GM12878 (cell line): ENCODE results near the gene GAD2. TPM values are rescaled to one million over a fixed set of nuclear protein-coding genes. Genes with fewer than 3 reads are reported as not detected.

Source experiments
- ATAC-seq: fragments of 200-7000 bp; cut with Tn5 transposase; 3 replicates; pipeline ENCODE4 v1.9.1; 2020; ENCODE audit warnings: mild to moderate bottlenecking, moderate library complexity
- BruUV-seq: library from RNA; stranded (reverse); fragments of 400-500 nt; replicated peaks from 2 replicates; lab custom pipeline; 2021; lab: Mats Ljungman, UMichigan
- CTCF ChIA-PET: fragments of 300-600 bp; sonication (Branson Sonifier 250); formaldehyde crosslinking; extraction: SDS; loops from one replicate; lab custom pipeline; 2021; ENCODE audit warnings: inconsistent platforms; lab: Yijun Ruan, JAX
- POLR2A ChIA-PET: fragments of 350-600 bp; formaldehyde crosslinking; extraction: SDS; loops from one replicate; lab custom pipeline; 2021; ENCODE audit warnings: inconsistent platforms; lab: Charles Lee
- RAD21 ChIA-PET: fragments of 300-600 bp; sonication (Branson Sonifier 250); formaldehyde crosslinking; loops from one replicate; lab custom pipeline; 2023; ENCODE audit warnings: antibody characterized with exemption; ENCODE audit not compliant: unreplicated experiment; lab: Charles Lee
- SMC1A ChIA-PET: fragments of 300-600 bp; sonication (Branson Sonifier 250); formaldehyde crosslinking; loops from one replicate; lab custom pipeline; 2023; ENCODE audit not compliant: unreplicated experiment, uncharacterized antibody; lab: Charles Lee
- DNase-seq: peaks from one replicate; pipeline ENCODE4 v3.0.0-alpha.2; 2011; ENCODE audit warnings: low read depth, low spot score
- FAIRE-seq: peaks from 3 replicates; lab custom pipeline; 2011; peaks lifted over from hg19 to GRCh38; lab: Jason Lieb, UNC
- H2AFZ ChIP-seq: 2 replicates; pipeline ENCODE4 v1.6.0; 2011; ENCODE audit warnings: low read depth, low read length, control low read depth; ENCODE audit not compliant: control insufficient read depth
- H3K27ac ChIP-seq: 2 replicates; pipeline ENCODE4 v1.5.1; 2011; ENCODE audit warnings: control low read depth; ENCODE audit not compliant: control insufficient read depth, insufficient read depth
- H3K27me3 ChIP-seq, 2 experiments: replicated peaks in 1 of 2; 2 replicates each; pipeline versions ENCODE4 v1.6.0 to v1.6.1; 2011; ENCODE audit warnings: low read length in 1 of 2; ENCODE audit not compliant: control insufficient read depth in 2 of 2, insufficient read depth in 2 of 2
- H3K36me3 ChIP-seq, 2 experiments: 2 replicates each; pipeline ENCODE4 v1.5.1; 2011; ENCODE audit warnings: low read length in 1 of 2; ENCODE audit not compliant: control insufficient read depth in 2 of 2, insufficient read depth in 2 of 2
- H3K4me1 ChIP-seq: 2 replicates; pipeline ENCODE4 v1.6.1; 2011; ENCODE audit warnings: mild to moderate bottlenecking, low read length, moderate library complexity, mixed read lengths; ENCODE audit not compliant: control insufficient read depth, insufficient read depth
- H3K4me2 ChIP-seq: 2 replicates; pipeline ENCODE4 v1.6.0; 2011; ENCODE audit warnings: control low read depth; ENCODE audit not compliant: control insufficient read depth, insufficient read depth
- H3K4me3 ChIP-seq: fragments of 200-600 bp; sonication (generic); 2 replicates; pipeline ENCODE4 v1.5.1; 2016
- H3K79me2 ChIP-seq: 2 replicates; pipeline ENCODE4 v1.6.0; 2011; ENCODE audit warnings: low read length; ENCODE audit not compliant: control insufficient read depth, insufficient read depth
- H3K9ac ChIP-seq: 2 replicates; pipeline ENCODE4 v1.8.0; 2011; ENCODE audit warnings: low read length, control low read depth, mixed read lengths; ENCODE audit not compliant: control insufficient read depth, insufficient read depth
- H3K9me3 ChIP-seq: replicated peaks from 3 replicates; pipeline ENCODE4 v1.5.1; 2011; ENCODE audit warnings: mild to moderate bottlenecking, low read length; ENCODE audit not compliant: control insufficient read depth, insufficient read depth
- H4K20me1 ChIP-seq: 2 replicates; pipeline ENCODE4 v1.6.0; 2011; ENCODE audit not compliant: control insufficient read depth, insufficient read depth
- ATF7 ChIP-seq: fragments of 450-650 bp; IDR thresholded peaks from 2 replicates; pipeline ENCODE4 v1.6.1; 2016; ENCODE audit warnings: low read depth, mild to moderate bottlenecking
- BACH1 ChIP-seq: fragments of 450-650 bp; IDR thresholded peaks from 2 replicates; pipeline ENCODE4 v1.6.1; 2017; ENCODE audit warnings: mild to moderate bottlenecking, borderline replicate concordance
- CBX5 ChIP-seq: sonication (generic); IDR thresholded peaks from 2 replicates; pipeline ENCODE4 v1.6.1; 2016; ENCODE audit warnings: low read depth, moderate library complexity, mild to moderate bottlenecking, inconsistent platforms
- CREM ChIP-seq: IDR thresholded peaks from 2 replicates; pipeline ENCODE4 v1.6.1; 2014; ENCODE audit warnings: antibody characterized with exemption, low read depth
- DPF2 ChIP-seq: fragments of 450-650 bp; IDR thresholded peaks from 2 replicates; pipeline ENCODE4 v1.6.1; 2017; ENCODE audit warnings: mild to moderate bottlenecking
- HDAC6 ChIP-seq: fragments of 200-600 bp; sonication (generic); IDR thresholded peaks from one replicate; pipeline ENCODE4 v1.8.0; 2017; ENCODE audit warnings: antibody characterized with exemption; ENCODE audit not compliant: unreplicated experiment
- MXI1 ChIP-seq: fragments of 150-350 bp; IDR thresholded peaks from 2 replicates; pipeline ENCODE4 v1.6.1; 2011; ENCODE audit warnings: low read depth, mild to moderate bottlenecking, inconsistent platforms, low read length, improper control_type of control experiment
- NKRF ChIP-seq: fragments of 450-650 bp; conservative IDR thresholded peaks from 2 replicates; pipeline ENCODE4 v1.6.1; 2017; ENCODE audit warnings: mild to moderate bottlenecking, moderate library complexity
- POLR2AphosphoS5 ChIP-seq: IDR thresholded peaks from 2 replicates; pipeline ENCODE4 v1.6.1; 2011; ENCODE audit warnings: mild to moderate bottlenecking, low read length, inconsistent platforms
- YBX1 ChIP-seq: fragments of 450-650 bp; IDR thresholded peaks from 2 replicates; pipeline ENCODE4 v1.6.1; 2016; ENCODE audit warnings: antibody characterized with exemption
- WGBS: methylation state at CpG from one replicate; pipeline ENCODE4 v1.1.6; 2016; ENCODE audit warnings: low lambda C conversion rate; ENCODE audit not compliant: insufficient replicate concordance, insufficient coverage; ENCODE audit errors: missing lambda C conversion rate; 5-methylcytosine and 5-hydroxymethylcytosine counted together
- in situ Hi-C: fragments of 300-500 bp; cut with MboI; formaldehyde crosslinking; loops from 9 replicates; pipeline ENCODE4 v1.14.3; 2018; ENCODE audit warnings: mixed read lengths
- intact Hi-C: fragments of 100-400 bp; cut with micrococcal nuclease; formaldehyde crosslinking; loops from one replicate; pipeline ENCODE4 v1.14.2; 2022; ENCODE audit not compliant: unreplicated experiment
- polyA plus RNA-seq, 11 experiments: library from polyadenylated mRNA; depleted of rRNA in 4 of 11; unstranded in 6 of 11; stranded (reverse) in 5 of 11; fragments of >200 nt; fragmentation: Nextera tagmentation in 4 of 11; fragmentation: Illumina TruSeq in 1 of 11; extraction: Ambion mirVana in 4 of 11; extraction: Trizol in 1 of 11; gene quantifications; 1 replicate in 1 of 11; 2 replicates in 10 of 11; pipeline versions ENCODE4 v1.2.1 to v1.2.3, GENCODE V29; 2011 to 2016; ENCODE audit warnings: inconsistent platforms in 2 of 11, missing spikeins in 2 of 11, low read depth in 1 of 11
- total RNA-seq, 4 experiments: library from RNA; depleted of rRNA in 3 of 4; stranded (reverse); fragments of >200 nt in 3 of 4; fragmentation: Illumina TruSeq in 1 of 4; extraction: Trizol in 1 of 4; gene quantifications; 2 replicates each; pipeline versions ENCODE4 v1.2.1 to v1.2.3, GENCODE V29; 2013 to 2021

Gene GAD2
- total and polyA plus RNA-seq, 10 of the 15 experiments (the other 5 are each of a cell fraction or from before 2014, with no cell fraction given): not detected

- SMC1A ChIA-PET: no interaction called here
- POLR2A ChIA-PET: no interaction called here
- Histone ChIP-seq H3K4me2 (no peak overlapping the region), H2AFZ (no peak overlapping the region), H3K36me3 (no peaks in the 10 kb centered on the region), H3K4me3 (no peak overlapping the region), H3K79me2 (no peaks in the 10 kb centered on the region), H3K4me1 (no peaks in the 10 kb centered on the region), H3K27me3 (peaks cover 0 to 9% of the 10 kb centered on the region in 2 experiments; a peak in 3 of 4 replicates), H4K20me1 (no peaks in the 10 kb centered on the region), H3K9ac (no peak overlapping the region), H3K27ac (no peak overlapping the region), H3K9me3 (no peaks in the 10 kb centered on the region)
- ATAC-seq: no peak
- no peak for TF ChIP-seq BACH1
- TF ChIP-seq DPF2: no peak
- no peak for TF ChIP-seq ATF7
- TF ChIP-seq POLR2AphosphoS5: no peak
- TF ChIP-seq MXI1: no peak
- TF ChIP-seq HDAC6: no peak
- TF ChIP-seq CBX5: no peak
- TF ChIP-seq CREM: no peak
- no peak for TF ChIP-seq NKRF
- TF ChIP-seq YBX1: no peak
- CTCF ChIA-PET: no interaction called here
- DNase-seq: no peak
- in situ Hi-C loops: no loop called here
- FAIRE-seq: no peak
- WGBS: 69% methylated on average over 10 of the region's 10 CpGs
- intact Hi-C loops: no loop called here
- RAD21 ChIA-PET: no interaction called here
- no TSS peak for BruUV-seq
These were observed 97.9 kb downstream of the GAD2 start for GRCh38 chr10:26314265-26315013.
